K562 (cell line): ENCODE data around the gene NFS1. TPM values are rescaled to one million over a fixed set of nuclear protein-coding genes. Genes with fewer than 3 reads are reported as not detected.

Experiments
- FOXP1 ChIP-seq: sonication (generic); formaldehyde crosslinking; IDR thresholded peaks from 2 replicates; pipeline ENCODE4 v1.8.0; 2022; ENCODE audit warnings: mild to moderate bottlenecking, missing genetic modification reagents
- HBP1 ChIP-seq: fragments of 450-650 bp; formaldehyde crosslinking; IDR thresholded peaks from 2 replicates; pipeline ENCODE4 v1.4.0; 2022; ENCODE audit warnings: missing genetic modification characterization
- HNRNPK ChIP-seq: fragments of 200-400 bp; formaldehyde crosslinking; IDR thresholded peaks from one replicate; pipeline ENCODE4 v1.6.1; 2018; ENCODE audit warnings: mild to moderate bottlenecking, low read depth, low read length; ENCODE audit not compliant: poor library complexity, severe bottlenecking
- MIER1 ChIP-seq: fragments of 450-650 bp; IDR thresholded peaks from 2 replicates; pipeline ENCODE4 v1.6.1; 2016; ENCODE audit warnings: antibody characterized with exemption, mild to moderate bottlenecking, low read depth
- NCOA1 ChIP-seq: fragments of 450-650 bp; IDR thresholded peaks from 2 replicates; pipeline ENCODE4 v1.6.1; 2016; ENCODE audit warnings: low read depth
- NONO ChIP-seq, 2 experiments: fragments of 200-400 bp in 1 of 2; fragments of 450-650 bp in 1 of 2; formaldehyde crosslinking in 1 of 2; IDR thresholded peaks; 2 replicates each; pipeline ENCODE4 v1.6.1; 2017; ENCODE audit warnings: low read depth in 2 of 2, mild to moderate bottlenecking in 2 of 2, moderate library complexity in 2 of 2, low read length in 1 of 2
- PTTG1 ChIP-seq: fragments of 450-650 bp; IDR thresholded peaks from 2 replicates; pipeline ENCODE4 v1.6.1; 2016; ENCODE audit warnings: low read depth, mild to moderate bottlenecking, missing genetic modification characterization, missing compliant biosample characterization
- RBFOX2 ChIP-seq: fragments of 200-400 bp; formaldehyde crosslinking; IDR thresholded peaks from 2 replicates; pipeline ENCODE4 v1.6.1; 2017; ENCODE audit warnings: low read depth, mild to moderate bottlenecking, low read length, moderate library complexity
- TGIF2 ChIP-seq: sonication (generic); formaldehyde crosslinking; IDR thresholded peaks from 2 replicates; pipeline ENCODE4 v1.8.1; 2022; ENCODE audit warnings: mild to moderate bottlenecking, missing genetic modification reagents, moderate library complexity
- ZBTB40 ChIP-seq, 2 experiments: fragments of 450-650 bp in 1 of 2; sonication (generic) in 1 of 2; formaldehyde crosslinking in 1 of 2; IDR thresholded peaks; 2 replicates each; pipeline versions ENCODE4 v1.7.1 to v1.9.0; 2016 to 2022; ENCODE audit warnings: inconsistent platforms in 1 of 2, mild to moderate bottlenecking in 1 of 2, missing genetic modification reagents in 1 of 2
- ZNF655 ChIP-seq: fragments of 250-450 bp; sonication (Bioruptor Pico); IDR thresholded peaks from 2 replicates; pipeline ENCODE4 v1.5.0; 2021
- polyA plus RNA-seq, 8 experiments: library from polyadenylated mRNA; depleted of rRNA in 4 of 8; stranded (reverse) in 5 of 8; unstranded in 3 of 8; fragments of >200 nt; fragmentation: Nextera tagmentation in 2 of 8; fragmentation: Illumina TruSeq in 1 of 8; extraction: Ambion mirVana in 2 of 8; extraction: Trizol in 1 of 8; gene quantifications; 2 replicates each; pipeline versions ENCODE4 v1.2.1 to v1.2.3, GENCODE V29; 2011 to 2014; ENCODE audit warnings: inconsistent platforms in 1 of 8, missing spikeins in 1 of 8
- total RNA-seq, 7 experiments: library from RNA; depleted of rRNA in 6 of 7; stranded (reverse); fragments of >200 nt in 6 of 7; fragmentation: Illumina TruSeq in 2 of 7; extraction: Trizol in 2 of 7; gene quantifications; 2 replicates each; pipeline versions ENCODE4 v1.2.1 to v1.2.3, GENCODE V29; 2011 to 2021; ENCODE audit warnings: low replicate concordance in 1 of 7
- TF ChIP-seq, protein P1 (sequence below): sonication (generic); formaldehyde crosslinking; IDR thresholded peaks from 2 replicates; pipeline ENCODE4 v1.5.0; 2020; ENCODE audit warnings: missing genetic modification reagents

Gene NFS1
- total and polyA plus RNA-seq, 9 of the 15 experiments (the other 6 are each of a cell fraction or from before 2014, with no cell fraction given): 11.5 to 84.8 (median 47.1) TPM

- TF ChIP-seq ZBTB40 (IDR thresholded peaks at IDR 0.05) (peak; percentile 99), ZBTB40 (CRISPR knock-in tag; IDR thresholded peaks at IDR 0.05) (no peak), HBP1 (CRISPR knock-in tag) (no peak), NCOA1 (peak; percentile 46; the same call in 1 of the 2 replicates), FOXP1 (CRISPR knock-in tag) (no peak; the same call in 1 of the 2 replicates), MIER1 (no peak), RBFOX2 (peak; percentile 96), ZNF655 (no peak), NONO (IDR thresholded peaks at IDR 0.05; ENCODE audit: low read depth in 2 of 2, low read length in 1 of 2) (peak; percentile 8 to 76; a peak in 2 of 4 replicates), PTTG1 (tag) (no peak), TGIF2 (CRISPR knock-in tag) (peak; percentile 86; the same call in 1 of the 2 replicates), HNRNPK (no peak)
- TF ChIP-seq, protein P1, sequence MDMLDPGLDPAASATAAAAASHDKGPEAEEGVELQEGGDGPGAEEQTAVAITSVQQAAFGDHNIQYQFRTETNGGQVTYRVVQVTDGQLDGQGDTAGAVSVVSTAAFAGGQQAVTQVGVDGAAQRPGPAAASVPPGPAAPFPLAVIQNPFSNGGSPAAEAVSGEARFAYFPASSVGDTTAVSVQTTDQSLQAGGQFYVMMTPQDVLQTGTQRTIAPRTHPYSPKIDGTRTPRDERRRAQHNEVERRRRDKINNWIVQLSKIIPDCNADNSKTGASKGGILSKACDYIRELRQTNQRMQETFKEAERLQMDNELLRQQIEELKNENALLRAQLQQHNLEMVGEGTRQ (CRISPR knock-in tag): no peak
These were observed at the start of gene NFS1, which contains the start of gene ROMO1 (continued) for GRCh38 chr20:35699127-35699956.
